ENCODE measurements around the gene XRN1.
"Not testable (repeated sequence)": the region's sequence is repeated elsewhere in the genome, so short reads cannot be mapped to it uniquely, and the experiment has no call there.

The XRN1 gene, protein sequence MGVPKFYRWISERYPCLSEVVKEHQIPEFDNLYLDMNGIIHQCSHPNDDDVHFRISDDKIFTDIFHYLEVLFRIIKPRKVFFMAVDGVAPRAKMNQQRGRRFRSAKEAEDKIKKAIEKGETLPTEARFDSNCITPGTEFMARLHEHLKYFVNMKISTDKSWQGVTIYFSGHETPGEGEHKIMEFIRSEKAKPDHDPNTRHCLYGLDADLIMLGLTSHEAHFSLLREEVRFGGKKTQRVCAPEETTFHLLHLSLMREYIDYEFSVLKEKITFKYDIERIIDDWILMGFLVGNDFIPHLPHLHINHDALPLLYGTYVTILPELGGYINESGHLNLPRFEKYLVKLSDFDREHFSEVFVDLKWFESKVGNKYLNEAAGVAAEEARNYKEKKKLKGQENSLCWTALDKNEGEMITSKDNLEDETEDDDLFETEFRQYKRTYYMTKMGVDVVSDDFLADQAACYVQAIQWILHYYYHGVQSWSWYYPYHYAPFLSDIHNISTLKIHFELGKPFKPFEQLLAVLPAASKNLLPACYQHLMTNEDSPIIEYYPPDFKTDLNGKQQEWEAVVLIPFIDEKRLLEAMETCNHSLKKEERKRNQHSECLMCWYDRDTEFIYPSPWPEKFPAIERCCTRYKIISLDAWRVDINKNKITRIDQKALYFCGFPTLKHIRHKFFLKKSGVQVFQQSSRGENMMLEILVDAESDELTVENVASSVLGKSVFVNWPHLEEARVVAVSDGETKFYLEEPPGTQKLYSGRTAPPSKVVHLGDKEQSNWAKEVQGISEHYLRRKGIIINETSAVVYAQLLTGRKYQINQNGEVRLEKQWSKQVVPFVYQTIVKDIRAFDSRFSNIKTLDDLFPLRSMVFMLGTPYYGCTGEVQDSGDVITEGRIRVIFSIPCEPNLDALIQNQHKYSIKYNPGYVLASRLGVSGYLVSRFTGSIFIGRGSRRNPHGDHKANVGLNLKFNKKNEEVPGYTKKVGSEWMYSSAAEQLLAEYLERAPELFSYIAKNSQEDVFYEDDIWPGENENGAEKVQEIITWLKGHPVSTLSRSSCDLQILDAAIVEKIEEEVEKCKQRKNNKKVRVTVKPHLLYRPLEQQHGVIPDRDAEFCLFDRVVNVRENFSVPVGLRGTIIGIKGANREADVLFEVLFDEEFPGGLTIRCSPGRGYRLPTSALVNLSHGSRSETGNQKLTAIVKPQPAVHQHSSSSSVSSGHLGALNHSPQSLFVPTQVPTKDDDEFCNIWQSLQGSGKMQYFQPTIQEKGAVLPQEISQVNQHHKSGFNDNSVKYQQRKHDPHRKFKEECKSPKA (N-terminal part only)

GRCh38 chr3:142447852-142448823 lies at the start of gene XRN1:
XRN1 (minus strand) TSS chr3:142448037; CDS start chr3:142447944, 93 bp downstream.
- DNase-seq (ENCODE audit: low read depth in 1 of 2, low spot score in 1 of 2): peak; percentile 90 to 91

GRCh38 chr3:142495103-142495502 lies 47.3 kb upstream of the XRN1 start:
- DNase-seq (ENCODE audit: low read depth in 1 of 2, low spot score in 1 of 2): no peak

DNA sequence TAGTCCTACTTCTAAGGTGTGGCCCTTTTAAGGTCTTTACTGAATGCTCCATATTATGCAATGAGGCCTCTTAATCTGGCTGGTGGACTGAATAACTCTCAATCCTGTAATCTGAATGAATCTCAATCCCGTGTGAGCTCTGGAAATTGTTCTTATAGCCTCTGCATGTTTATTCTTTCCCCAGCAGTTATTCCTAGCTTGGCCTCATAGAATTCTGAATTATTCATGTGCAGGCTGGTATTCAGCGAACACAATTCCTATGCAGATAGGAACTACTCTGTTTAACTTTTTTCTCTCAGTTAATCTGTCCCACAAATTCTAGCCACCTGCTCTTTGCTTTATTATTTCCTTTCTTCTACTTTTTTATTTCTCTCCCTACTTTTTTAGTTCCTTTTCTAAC lies 44.3 kb upstream of the XRN1 start:
- DNase-seq (ENCODE audit: low read depth in 1 of 2, low spot score in 1 of 2): no peak

DNA sequence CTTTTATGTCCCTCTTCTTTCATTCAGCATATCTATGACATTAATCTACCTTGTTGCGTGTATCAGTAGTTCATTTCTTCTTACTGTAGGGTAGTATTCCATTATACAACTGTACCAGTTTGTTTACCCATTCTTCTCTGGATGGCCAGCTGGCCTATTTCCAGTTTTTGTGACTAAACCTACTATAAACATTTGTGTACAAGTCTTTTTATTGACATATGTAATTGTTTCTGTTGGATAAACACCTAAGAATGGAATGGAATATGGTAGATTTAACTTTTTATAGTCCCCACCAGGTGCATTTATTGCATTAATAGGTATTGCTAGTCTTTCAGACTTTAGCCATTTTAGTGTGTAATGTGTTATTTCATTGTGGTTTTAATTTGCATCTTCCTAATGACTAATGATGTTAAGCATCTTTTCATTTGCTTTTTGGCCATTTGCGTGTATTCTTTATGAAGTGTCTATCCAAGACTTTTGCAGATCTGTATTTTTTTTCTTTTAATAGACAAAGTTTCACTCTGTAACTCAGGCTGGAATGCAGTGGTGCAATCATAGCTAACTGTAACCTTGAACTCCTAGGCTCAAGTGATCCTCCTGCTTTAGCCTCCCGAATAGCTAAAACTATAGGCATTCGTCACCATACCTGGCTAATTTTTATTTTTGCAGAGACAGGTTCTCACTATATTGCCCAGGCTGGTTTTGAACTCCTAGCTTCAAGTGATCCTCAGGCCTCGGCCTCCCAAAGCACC lies 41.9 kb upstream of the XRN1 start:
- DNase-seq (ENCODE audit: low read depth in 1 of 2, low spot score in 1 of 2): no peak

- DNase-seq (ENCODE audit: low read depth in 1 of 2, low spot score in 1 of 2): no peak
Measured at GRCh38 chr3:142484912-142485435, 37.1 kb upstream of the XRN1 start.

DNA sequence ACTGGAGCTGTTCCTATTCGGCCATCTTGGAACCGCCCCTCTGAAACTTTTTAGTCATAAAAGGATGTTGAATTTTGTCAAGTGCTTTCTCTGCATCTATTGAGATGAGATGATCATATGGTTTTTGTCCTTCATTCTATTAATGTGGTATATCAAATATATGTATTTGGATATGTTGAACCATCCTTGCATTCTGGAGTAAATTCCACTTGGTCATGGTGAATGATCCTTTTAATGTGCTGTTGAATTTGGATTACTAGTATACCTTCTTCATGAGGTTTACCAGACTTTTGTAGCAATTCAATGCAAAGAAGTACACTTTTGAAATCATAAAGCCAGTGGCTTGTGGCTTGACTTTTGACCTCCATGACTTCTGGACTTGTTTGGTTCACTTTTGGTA lies 33.4 kb upstream of the XRN1 start:
- DNase-seq (ENCODE audit: low read depth in 1 of 2, low spot score in 1 of 2): no peak

- DNase-seq (ENCODE audit: low read depth in 1 of 2, low spot score in 1 of 2): no peak
Measured at GRCh38 chr3:142470826-142471225, 23.0 kb upstream of the XRN1 start.

DNA sequence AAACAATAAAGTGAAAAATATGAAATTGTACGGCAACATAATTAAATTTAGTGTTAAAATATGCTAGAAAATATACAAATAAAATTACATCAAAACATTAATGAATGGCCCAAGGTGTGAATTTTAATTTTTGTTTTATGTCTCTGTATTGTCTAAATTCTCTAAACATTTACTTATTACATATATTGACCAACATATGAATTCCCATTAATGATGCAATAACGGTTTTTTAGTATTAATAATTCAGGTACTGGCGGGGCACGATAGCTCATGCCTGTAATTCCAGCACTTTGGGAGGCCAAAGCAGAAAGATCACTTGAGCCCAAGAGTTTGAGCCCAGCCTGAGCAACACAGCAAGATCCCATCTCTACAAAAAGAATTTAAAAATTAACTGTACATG lies 20.6 kb upstream of the XRN1 start:
- DNase-seq (ENCODE audit: low read depth in 1 of 2, low spot score in 1 of 2): no peak

DNA sequence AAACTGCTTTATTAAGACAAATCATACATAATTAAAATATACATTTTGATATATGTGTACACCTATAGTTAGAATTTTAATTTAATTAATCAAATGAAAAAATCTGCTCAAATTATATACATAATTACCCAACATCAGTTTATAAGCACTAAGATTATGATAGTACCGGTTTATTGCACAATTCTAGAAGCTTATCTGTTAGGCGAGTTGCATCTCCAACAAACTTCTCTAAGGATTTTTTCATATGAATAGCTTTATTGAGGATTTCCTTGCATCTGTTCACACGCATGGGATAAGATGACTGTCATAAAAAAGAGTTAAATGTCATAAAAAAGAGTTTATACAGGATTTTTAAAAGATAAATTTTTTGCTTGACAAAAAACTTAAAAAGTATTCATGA lies 19.9 kb upstream of the XRN1 start:
- no peak for DNase-seq (ENCODE audit: low read depth in 1 of 2, low spot score in 1 of 2)

- DNase-seq (ENCODE audit: low read depth in 1 of 2, low spot score in 1 of 2): no peak
Measured at GRCh38 chr3:142460689-142461088, 12.9 kb upstream of the XRN1 start.

- no peak for DNase-seq (ENCODE audit: low read depth in 1 of 2, low spot score in 1 of 2)
Measured at GRCh38 chr3:142459929-142460328, 12.1 kb upstream of the XRN1 start.

GRCh38 chr3:142459096-142459495 lies 11.3 kb upstream of the XRN1 start:
- DNase-seq (ENCODE audit: low read depth in 1 of 2, low spot score in 1 of 2): no peak

- no peak for DNase-seq (ENCODE audit: low read depth in 1 of 2, low spot score in 1 of 2)
Measured at GRCh38 chr3:142450881-142451280, 3.0 kb upstream of the XRN1 start.

DNA sequence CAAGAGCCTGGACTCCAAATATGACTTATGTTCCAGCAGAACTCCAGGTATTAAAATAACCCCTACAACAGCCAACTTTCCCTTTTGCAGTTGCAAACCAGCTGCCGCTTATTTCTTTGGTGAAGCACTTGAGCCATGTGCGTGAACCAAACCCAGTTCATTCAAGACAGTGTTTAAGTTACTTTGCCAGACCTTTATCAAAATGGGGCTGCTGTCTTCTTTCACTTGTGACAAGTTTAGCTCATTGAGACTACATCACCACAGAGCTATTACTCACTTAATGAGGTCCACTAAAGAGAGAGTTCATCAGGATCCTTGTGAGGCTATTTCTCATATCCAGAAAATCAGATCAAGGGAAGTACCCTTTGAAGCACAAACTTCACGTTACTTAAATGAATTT lies 2.4 kb upstream of the XRN1 start:
- no peak for DNase-seq (ENCODE audit: low read depth in 1 of 2, low spot score in 1 of 2)

DNA sequence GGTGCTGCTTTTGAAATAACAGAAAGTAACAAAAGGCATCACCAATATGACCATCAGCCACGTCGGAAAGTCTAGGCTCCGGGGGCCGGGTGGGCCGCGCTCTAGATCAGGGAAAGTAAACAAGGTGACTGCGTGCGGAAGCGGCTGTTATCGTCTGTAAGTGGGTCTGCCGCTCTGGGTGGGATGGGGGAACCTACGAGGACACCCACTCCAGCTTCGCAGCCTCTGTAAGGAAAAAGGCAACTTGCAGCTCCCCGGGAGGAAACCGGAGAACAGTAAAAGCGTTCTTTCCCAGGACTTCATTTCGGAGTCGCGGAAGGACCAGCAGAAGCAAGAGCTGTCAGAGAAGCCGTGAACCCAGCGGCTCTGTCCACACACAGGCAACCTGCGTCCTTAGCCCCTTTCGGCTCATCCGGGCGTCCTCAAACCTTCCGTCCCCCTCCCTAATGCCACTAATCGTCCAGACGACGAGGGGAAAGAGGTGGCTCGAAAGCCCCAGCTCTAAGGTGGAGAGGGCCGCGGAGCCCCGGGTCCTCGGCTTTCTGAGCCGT lies 461 bp downstream of the XRN1 start:
- peak; percentile 10 to 14 for DNase-seq (ENCODE audit: low read depth in 1 of 2, low spot score in 1 of 2)

DNA sequence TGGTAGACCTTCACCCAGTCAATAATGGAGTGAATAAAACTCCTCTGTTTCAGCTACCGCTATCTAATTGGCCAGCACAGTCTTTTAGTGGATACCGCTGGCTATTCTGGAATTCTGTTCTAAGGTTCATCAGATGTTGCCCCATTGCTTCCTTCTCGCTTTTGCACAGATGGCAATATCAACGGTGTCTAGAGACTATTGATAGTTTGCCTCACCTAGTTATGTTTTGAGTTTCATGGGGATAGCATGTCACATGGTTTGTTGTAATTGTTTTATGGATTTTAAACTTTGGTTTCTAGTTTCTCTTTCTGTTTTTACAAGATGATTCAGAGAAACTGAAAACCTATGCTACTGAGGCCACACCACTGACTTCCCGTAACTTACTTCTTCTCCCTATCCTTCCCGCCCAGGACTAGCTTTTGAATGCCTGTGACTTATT lies 2.0 kb downstream of the XRN1 start:
- no peak for DNase-seq (ENCODE audit: low read depth in 1 of 2, low spot score in 1 of 2)

DNA sequence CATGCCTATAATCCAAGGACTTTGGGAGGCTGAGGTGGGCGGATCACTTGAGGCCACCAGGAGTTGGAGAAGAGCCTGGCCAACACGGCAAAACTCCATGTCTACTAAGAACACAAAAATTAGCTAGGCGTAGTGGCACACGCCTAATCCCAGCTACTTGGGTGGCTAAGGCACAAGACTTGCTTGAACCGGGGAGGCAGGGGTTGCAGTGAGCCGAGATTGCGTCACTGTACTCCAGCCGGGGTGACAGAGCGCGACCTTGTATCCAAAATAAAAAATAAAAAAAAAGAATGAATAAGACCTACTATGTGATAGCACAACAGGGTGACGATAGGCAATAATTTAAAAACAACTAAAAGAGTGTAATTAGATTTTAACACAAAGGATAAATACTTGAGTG lies 3.5 kb downstream of the XRN1 start:
- DNase-seq (ENCODE audit: low read depth in 1 of 2, low spot score in 1 of 2): no peak

GRCh38 chr3:142443060-142443459 lies 4.8 kb downstream of the XRN1 start:
- not testable (repeated sequence) for DNase-seq (ENCODE audit: low read depth in 1 of 2, low spot score in 1 of 2)

Measured in activated T-helper 1 cell treated with anti-CD3 and anti-CD28 coated beads, Interleukin-2, amount 50 U/mL, for 16 hours (primary cell).